ENCODE measurements around the gene FRRS1. TPM values are rescaled to one million over a fixed set of nuclear protein-coding genes. Genes with fewer than 3 reads are reported as not detected.

The FRRS1 gene
- total and polyA plus RNA-seq, 2 experiments from 2014 or later: 0.34 to 6.8 TPM

DNA sequence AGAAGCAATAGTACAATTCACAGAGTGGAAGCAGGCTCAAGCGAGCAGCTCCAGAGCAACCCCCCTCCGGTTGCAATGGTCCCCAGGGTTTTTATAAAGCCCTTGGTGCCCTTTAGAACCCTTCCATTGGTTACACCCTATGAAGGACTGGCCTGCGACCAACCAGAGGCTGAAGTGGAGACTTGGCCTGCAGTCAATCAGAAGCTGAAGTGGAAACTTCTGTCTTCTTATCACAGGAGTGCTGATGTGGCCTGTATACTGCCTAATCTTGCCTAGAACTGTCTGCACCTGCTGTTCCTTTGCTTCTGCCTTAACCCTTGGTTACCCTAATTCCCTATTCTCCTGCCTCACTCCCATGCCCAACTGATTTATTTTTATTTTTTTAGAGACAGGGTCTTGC lies 15.4 kb upstream of the FRRS1 start:
- H3K27ac Mint-ChIP-seq: no peak overlapping the region
- H3K27me3 ChIP-seq (ENCODE audit: insufficient read depth): no peaks in the 10 kb centered on the region
- H3K79me2 ChIP-seq (replicated peaks; ENCODE audit: insufficient read depth): no peaks in the 10 kb centered on the region
- 0 out of 2 replicates have a peak, but pooled peaks cover under 1% of the 10 kb centered on the region for H3K9me2 ChIP-seq (ENCODE audit: insufficient read depth)
- no peak overlapping the region for H2AFZ ChIP-seq
- H3K9me3 Mint-ChIP-seq: no peaks in the 10 kb centered on the region
- H3K36me3 ChIP-seq (ENCODE audit: insufficient read depth): no peaks in the 10 kb centered on the region
- no peak overlapping the region for H3K4me3 ChIP-seq
- H3K4me1 ChIP-seq (ENCODE audit: insufficient read depth): no peaks in the 10 kb centered on the region
- no peaks in the 10 kb centered on the region for H3F3A ChIP-seq (replicated peaks; ENCODE audit: low read depth)
- DNase-seq (ENCODE audit: low spot score) (no peak), ATAC-seq (no peak)
- H3K27ac ChIP-seq (ENCODE audit: low read depth): no peak overlapping the region
- no peaks in the 10 kb centered on the region for H4K20me1 ChIP-seq (replicated peaks; ENCODE audit: insufficient read depth)
- H3K4me2 ChIP-seq: no peak overlapping the region
- no peaks in the 10 kb centered on the region for H3K36me3 Mint-ChIP-seq (ENCODE audit: low read depth)
- TF ChIP-seq, protein P1, sequence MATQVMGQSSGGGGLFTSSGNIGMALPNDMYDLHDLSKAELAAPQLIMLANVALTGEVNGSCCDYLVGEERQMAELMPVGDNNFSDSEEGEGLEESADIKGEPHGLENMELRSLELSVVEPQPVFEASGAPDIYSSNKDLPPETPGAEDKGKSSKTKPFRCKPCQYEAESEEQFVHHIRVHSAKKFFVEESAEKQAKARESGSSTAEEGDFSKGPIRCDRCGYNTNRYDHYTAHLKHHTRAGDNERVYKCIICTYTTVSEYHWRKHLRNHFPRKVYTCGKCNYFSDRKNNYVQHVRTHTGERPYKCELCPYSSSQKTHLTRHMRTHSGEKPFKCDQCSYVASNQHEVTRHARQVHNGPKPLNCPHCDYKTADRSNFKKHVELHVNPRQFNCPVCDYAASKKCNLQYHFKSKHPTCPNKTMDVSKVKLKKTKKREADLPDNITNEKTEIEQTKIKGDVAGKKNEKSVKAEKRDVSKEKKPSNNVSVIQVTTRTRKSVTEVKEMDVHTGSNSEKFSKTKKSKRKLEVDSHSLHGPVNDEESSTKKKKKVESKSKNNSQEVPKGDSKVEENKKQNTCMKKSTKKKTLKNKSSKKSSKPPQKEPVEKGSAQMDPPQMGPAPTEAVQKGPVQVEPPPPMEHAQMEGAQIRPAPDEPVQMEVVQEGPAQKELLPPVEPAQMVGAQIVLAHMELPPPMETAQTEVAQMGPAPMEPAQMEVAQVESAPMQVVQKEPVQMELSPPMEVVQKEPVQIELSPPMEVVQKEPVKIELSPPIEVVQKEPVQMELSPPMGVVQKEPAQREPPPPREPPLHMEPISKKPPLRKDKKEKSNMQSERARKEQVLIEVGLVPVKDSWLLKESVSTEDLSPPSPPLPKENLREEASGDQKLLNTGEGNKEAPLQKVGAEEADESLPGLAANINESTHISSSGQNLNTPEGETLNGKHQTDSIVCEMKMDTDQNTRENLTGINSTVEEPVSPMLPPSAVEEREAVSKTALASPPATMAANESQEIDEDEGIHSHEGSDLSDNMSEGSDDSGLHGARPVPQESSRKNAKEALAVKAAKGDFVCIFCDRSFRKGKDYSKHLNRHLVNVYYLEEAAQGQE (IDR thresholded peaks at IDR 0.05; ENCODE audit: unreplicated experiment): no peak
- no peak for TF ChIP-seq CREB1 (CRISPR knock-in tag; IDR thresholded peaks at IDR 0.05; ENCODE audit: low read depth)
- no peak for TF ChIP-seq ZNF331 (CRISPR knock-in tag; IDR thresholded peaks at IDR 0.05; ENCODE audit: low read depth)
- TF ChIP-seq, protein P2, sequence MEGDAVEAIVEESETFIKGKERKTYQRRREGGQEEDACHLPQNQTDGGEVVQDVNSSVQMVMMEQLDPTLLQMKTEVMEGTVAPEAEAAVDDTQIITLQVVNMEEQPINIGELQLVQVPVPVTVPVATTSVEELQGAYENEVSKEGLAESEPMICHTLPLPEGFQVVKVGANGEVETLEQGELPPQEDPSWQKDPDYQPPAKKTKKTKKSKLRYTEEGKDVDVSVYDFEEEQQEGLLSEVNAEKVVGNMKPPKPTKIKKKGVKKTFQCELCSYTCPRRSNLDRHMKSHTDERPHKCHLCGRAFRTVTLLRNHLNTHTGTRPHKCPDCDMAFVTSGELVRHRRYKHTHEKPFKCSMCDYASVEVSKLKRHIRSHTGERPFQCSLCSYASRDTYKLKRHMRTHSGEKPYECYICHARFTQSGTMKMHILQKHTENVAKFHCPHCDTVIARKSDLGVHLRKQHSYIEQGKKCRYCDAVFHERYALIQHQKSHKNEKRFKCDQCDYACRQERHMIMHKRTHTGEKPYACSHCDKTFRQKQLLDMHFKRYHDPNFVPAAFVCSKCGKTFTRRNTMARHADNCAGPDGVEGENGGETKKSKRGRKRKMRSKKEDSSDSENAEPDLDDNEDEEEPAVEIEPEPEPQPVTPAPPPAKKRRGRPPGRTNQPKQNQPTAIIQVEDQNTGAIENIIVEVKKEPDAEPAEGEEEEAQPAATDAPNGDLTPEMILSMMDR (conservative IDR thresholded peaks at IDR 0.05; ENCODE audit: low read depth in 2 of 2): no peak
- no peak for TF ChIP-seq EZH2phosphoT487 (IDR thresholded peaks at IDR 0.05; ENCODE audit: unreplicated experiment)
- TF ChIP-seq, protein P3, sequence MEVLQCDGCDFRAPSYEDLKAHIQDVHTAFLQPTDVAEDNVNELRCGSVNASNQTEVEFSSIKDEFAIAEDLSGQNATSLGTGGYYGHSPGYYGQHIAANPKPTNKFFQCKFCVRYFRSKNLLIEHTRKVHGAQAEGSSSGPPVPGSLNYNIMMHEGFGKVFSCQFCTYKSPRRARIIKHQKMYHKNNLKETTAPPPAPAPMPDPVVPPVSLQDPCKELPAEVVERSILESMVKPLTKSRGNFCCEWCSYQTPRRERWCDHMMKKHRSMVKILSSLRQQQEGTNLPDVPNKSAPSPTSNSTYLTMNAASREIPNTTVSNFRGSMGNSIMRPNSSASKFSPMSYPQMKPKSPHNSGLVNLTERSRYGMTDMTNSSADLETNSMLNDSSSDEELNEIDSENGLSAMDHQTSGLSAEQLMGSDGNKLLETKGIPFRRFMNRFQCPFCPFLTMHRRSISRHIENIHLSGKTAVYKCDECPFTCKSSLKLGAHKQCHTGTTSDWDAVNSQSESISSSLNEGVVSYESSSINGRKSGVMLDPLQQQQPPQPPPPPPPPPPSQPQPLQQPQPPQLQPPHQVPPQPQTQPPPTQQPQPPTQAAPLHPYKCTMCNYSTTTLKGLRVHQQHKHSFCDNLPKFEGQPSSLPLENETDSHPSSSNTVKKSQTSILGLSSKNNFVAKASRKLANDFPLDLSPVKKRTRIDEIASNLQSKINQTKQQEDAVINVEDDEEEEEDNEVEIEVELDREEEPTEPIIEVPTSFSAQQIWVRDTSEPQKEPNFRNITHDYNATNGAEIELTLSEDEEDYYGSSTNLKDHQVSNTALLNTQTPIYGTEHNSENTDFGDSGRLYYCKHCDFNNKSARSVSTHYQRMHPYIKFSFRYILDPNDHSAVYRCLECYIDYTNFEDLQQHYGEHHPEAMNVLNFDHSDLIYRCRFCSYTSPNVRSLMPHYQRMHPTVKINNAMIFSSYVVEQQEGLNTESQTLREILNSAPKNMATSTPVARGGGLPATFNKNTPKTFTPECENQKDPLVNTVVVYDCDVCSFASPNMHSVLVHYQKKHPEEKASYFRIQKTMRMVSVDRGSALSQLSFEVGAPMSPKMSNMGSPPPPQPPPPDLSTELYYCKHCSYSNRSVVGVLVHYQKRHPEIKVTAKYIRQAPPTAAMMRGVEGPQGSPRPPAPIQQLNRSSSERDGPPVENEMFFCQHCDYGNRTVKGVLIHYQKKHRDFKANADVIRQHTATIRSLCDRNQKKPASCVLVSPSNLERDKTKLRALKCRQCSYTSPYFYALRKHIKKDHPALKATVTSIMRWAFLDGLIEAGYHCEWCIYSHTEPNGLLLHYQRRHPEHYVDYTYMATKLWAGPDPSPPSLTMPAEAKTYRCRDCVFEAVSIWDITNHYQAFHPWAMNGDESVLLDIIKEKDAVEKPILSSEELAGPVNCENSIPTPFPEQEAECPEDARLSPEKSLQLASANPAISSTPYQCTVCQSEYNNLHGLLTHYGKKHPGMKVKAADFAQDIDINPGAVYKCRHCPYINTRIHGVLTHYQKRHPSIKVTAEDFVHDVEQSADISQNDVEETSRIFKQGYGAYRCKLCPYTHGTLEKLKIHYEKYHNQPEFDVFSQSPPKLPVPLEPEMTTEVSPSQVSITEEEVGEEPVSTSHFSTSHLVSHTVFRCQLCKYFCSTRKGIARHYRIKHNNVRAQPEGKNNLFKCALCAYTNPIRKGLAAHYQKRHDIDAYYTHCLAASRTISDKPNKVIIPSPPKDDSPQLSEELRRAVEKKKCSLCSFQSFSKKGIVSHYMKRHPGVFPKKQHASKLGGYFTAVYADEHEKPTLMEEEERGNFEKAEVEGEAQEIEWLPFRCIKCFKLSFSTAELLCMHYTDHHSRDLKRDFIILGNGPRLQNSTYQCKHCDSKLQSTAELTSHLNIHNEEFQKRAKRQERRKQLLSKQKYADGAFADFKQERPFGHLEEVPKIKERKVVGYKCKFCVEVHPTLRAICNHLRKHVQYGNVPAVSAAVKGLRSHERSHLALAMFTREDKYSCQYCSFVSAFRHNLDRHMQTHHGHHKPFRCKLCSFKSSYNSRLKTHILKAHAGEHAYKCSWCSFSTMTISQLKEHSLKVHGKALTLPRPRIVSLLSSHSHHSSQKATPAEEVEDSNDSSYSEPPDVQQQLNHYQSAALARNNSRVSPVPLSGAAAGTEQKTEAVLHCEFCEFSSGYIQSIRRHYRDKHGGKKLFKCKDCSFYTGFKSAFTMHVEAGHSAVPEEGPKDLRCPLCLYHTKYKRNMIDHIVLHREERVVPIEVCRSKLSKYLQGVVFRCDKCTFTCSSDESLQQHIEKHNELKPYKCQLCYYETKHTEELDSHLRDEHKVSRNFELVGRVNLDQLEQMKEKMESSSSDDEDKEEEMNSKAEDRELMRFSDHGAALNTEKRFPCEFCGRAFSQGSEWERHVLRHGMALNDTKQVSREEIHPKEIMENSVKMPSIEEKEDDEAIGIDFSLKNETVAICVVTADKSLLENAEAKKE (CRISPR knock-in tag; IDR thresholded peaks at IDR 0.05): no peak
- TF ChIP-seq NANOG (IDR thresholded peaks at IDR 0.05; ENCODE audit: borderline replicate concordance): no peak
- no peak overlapping the region for H3K4me3 Mint-ChIP-seq
- peaks cover 2% of the 10 kb centered on the region for H3K27me3 Mint-ChIP-seq (ENCODE audit: insufficient read depth, low read depth, poor library complexity)
- no peaks in the 10 kb centered on the region for H3K4me1 Mint-ChIP-seq
